Middle frontal gyrus (tissue), 1 donor: ENCODE measurements around the gene GLUD2.
"Not testable (repeated sequence)": the region's sequence is repeated elsewhere in the genome, so short reads cannot be mapped to it uniquely, and the experiment has no call there.

Experiments
- DNase-seq: peaks from one replicate; pipeline ENCODE4 v3.0.0-alpha.2; 2015; ENCODE audit warnings: low spot score; ENCODE audit errors: extremely low spot score

Gene GLUD2

DNA sequence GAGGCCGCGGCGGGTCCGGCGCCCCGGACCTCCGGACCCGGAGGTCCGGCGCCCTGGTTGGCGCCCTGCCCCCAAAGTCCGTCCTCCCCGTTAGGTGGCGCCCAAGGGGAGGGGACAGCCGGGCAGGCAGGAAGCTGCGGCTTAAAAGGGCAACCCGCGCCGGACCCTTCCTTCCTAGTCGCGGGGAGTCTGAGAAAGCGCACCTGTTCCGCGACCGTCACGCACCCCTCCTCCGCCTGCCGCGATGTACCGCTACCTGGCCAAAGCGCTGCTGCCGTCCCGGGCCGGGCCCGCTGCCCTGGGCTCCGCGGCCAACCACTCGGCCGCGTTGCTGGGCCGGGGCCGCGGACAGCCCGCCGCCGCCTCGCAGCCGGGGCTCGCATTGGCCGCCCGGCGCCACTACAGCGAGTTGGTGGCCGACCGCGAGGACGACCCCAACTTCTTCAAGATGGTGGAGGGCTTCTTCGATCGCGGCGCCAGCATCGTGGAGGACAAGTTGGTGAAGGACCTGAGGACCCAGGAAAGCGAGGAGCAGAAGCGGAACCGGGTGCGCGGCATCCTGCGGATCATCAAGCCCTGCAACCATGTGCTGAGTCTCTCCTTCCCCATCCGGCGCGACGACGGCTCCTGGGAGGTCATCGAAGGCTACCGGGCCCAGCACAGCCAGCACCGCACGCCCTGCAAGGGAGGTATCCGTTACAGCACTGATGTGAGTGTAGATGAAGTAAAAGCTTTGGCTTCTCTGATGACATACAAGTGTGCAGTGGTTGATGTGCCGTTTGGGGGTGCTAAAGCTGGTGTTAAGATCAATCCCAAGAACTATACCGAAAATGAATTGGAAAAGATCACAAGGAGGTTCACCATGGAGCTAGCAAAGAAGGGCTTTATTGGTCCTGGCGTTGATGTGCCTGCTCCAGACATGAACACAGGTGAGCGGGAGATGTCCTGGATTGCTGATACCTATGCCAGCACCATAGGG is at the start of gene GLUD2:
GLUD2 (plus strand) TSS at position 170 of the 979 bp plus-strand sequence; CDS start at position 245, 75 bp downstream.
- DNase-seq = not testable (repeated sequence)

GRCh38 chrX:120999413-120999812 is 48.0 kb upstream of the GLUD2 start:
- no peak for DNase-seq

GRCh38 chrX:121000589-121000988 is 46.8 kb upstream of the GLUD2 start:
- no peak for DNase-seq

GRCh38 chrX:121008920-121009319 is 38.5 kb upstream of the GLUD2 start:
- no peak for DNase-seq

GRCh38 chrX:121009764-121010163 is 37.6 kb upstream of the GLUD2 start:
- no peak for DNase-seq

GRCh38 chrX:121010218-121010617 is 37.2 kb upstream of the GLUD2 start:
- DNase-seq = no peak

DNA sequence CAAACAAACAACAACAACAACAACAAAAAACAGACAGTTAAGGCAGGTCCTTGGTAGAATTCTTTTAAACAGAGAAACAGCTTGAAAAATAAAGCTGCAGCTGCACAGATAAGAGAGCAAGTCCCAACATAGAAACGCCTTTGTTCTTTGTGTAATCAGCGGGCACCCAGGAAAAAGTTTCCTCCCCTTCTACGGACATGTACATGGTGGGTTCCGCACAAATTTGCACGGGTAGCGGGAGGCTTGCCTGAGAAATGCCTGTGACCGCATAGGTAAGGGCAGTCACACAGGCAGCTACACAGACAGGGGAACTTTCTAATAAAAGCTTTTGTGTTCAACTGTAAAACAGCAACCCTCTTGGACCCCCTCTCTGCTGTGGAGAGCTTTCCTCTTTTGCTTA is 36.2 kb upstream of the GLUD2 start:
- no peak for DNase-seq

DNA sequence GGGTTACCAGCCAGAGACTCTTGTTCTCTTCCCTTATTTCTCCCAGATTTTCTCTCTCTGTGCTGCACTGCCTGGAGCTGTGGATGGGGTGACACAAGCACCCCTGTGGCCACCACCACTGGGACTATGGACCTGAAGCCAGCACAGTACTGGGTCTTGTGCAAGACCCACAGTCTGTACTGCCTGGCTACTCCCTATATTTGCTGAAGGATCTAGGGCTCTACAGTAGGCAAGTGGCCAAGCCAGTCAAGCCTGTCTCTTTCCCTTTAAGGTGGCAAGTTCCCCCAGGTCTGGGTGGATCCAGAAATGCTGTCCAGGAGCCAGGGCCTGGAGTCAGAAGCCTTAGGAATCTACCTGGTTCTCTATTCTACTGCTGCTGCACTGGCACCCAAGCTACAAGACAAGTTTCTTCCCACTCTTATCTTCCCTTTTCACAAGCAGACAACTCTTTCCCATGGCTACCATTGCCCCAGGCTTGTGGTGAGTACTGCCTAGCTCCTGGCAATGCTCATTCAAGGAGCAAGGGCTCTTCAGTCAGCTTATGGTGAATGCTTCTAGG is 33.4 kb upstream of the GLUD2 start:
- DNase-seq = no peak

GRCh38 chrX:121014826-121015225 is 32.6 kb upstream of the GLUD2 start:
- DNase-seq = no peak

- DNase-seq = no peak
These were observed 19.0 kb upstream of the GLUD2 start for GRCh38 chrX:121028419-121028818.

- no peak for DNase-seq
These were observed 17.3 kb upstream of the GLUD2 start for GRCh38 chrX:121030083-121030482.

DNA sequence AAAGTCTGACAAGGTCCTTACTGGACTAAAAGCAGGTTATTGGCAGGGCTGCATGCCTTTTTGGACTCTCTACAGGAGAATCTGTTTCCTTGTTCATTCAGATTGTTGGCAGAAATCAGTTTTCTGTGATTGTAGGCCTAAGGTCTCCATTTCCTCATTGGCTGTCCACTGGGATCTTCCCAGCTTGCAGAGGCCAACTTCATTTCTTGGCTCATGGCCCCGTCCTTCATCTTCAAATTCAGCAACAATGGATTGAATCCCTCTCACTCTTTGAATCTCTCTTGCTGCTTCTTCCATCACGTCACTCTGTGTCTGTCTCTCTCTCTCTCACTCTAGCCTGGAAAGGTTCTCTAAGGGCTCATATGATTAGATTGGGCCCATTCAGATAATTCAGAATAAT is 14.9 kb upstream of the GLUD2 start:
- DNase-seq = no peak

- DNase-seq = no peak
These were observed 11.3 kb upstream of the GLUD2 start for GRCh38 chrX:121036137-121036536.

GRCh38 chrX:121036951-121037350 is 10.5 kb upstream of the GLUD2 start:
- DNase-seq = no peak

- no peak for DNase-seq
These were observed 3.4 kb downstream of the GLUD2 start for GRCh38 chrX:121050781-121051180.

DNA sequence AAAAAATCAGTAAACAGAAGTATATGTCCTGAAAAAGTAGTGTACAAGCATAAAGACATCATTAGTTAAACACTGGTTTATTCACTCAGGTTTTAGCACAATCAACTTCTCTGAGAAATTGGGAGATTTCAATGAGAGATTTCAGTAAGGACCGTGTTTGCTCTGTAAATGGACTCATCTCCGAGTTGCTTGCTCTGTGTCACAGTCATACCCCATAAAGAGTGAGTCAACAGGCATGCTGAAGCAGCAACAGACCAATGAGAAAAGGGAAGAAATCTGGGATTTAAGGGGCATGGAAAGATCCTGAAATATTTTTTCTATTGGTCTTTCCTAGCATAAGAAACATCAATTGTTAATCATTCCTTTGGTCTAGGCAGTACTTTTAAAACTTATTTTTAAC is 4.7 kb downstream of the GLUD2 start:
- DNase-seq = no peak

- no peak for DNase-seq
These were observed 14.9 kb downstream of the GLUD2 start for GRCh38 chrX:121062289-121062688.

DNA sequence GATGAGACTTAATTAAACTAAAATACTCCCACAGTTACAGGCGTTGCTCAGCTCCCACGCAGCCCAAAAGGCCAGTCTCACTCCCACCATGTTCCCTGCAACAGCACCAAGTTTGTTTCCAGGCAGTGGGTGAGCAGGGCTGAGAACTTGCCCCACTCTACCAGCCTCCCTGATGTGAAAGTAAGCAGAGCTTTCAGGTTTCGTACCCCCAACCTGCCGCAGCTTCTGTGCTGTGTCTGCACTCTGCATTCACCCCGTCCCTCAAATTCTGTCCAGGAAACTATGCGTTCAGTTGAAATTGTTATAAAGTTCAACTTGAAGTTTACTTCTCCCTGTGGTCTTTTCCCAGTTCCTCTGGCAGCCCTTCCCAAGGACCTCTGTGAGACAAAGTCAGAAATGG is 17.2 kb downstream of the GLUD2 start:
- DNase-seq = no peak

DNA sequence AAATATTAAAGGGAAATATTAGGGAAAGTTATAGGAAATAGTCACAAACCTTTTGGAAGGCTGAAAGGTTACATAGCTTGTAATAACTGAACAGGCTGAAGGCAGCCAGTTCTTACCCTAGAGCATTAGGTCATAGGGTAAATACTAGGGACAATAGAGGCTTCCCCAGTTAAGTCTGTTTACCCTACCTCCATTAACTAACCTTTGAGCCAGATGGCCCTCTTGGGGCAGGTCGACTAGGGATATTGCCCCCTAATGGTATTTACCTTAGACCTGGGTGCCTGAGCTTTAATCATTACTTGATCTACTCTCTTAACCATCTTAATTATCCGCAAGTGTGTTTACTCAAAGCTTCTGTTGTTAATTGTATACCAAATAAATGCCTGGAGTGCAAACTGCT is 36.8 kb downstream of the GLUD2 start:
- DNase-seq = not testable (repeated sequence)

- no peak for DNase-seq
These were observed 37.6 kb downstream of the GLUD2 start for GRCh38 chrX:121084903-121085611.

DNA sequence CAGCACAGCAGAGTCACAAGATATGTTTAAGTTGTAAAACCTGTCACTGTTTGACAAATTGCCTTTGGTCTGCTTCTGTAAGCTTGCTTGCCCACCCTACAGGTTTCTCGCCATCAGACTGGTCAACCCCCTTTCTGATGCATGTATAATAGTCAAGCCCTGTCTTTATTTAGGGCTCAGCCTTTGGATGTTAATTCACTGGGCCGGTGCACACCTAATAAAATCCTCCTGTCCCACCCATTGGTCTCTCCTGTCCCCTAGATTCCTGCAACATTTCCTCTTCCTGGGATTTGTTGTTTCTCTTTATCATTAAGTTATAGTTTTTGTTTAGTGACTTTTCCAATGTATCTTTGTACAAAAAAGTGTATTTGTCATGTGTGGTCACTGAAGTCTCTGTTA is 38.2 kb downstream of the GLUD2 start:
- DNase-seq = no peak

DNA sequence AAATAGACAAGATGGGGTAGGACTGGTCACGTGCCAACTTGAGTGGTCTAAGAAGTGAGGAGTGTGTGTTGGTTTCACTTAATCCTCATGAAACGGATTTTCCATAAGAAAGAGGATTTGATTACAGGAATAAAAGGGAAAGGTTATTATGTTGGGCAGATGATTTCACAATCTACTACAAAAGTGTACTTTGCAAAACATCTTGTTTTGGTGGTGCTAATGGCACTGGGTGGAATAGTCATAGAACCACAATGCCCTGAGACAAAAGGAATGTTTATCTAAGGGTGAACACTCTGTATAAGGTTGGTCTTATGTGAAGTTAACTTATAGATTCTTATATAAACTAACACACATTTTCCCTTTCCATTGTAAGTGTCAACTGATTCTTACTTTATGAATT is 45.6 kb downstream of the GLUD2 start:
- DNase-seq = no peak
